ENCODE data around the gene FBXO36. TPM values are rescaled to one million over a fixed set of nuclear protein-coding genes. Genes with fewer than 3 reads are reported as not detected.

The FBXO36 gene
- total and polyA plus RNA-seq, 10 donors, result 0.36 to 2.6 (median 1.0) TPM

GRCh38 chr2:229901819-229902218, 20.5 kb upstream of the FBXO36 start:
- TF ChIP-seq POLR2AphosphoS5 (IDR thresholded peaks at IDR 0.05) (no peak), CTCF (IDR thresholded peaks at IDR 0.05 in 8 of 11, conservative IDR thresholded peaks at IDR 0.05 in 3 of 11) (no peak), POLR2A (IDR thresholded peaks at IDR 0.05) (no peak)
- DNase-seq, result no peak
- Histone ChIP-seq H3K36me3 (peaks cover 0 to 81% (median 17%) of the 10 kb centered on the region in 6 donors), H3K4me3 (no peak overlapping the region), H3K4me1 (peaks cover 0 to 85% (median 39%) of the 10 kb centered on the region in 6 donors), H3K27ac (no peak overlapping the region), H3K27me3 (replicated peaks in 1 of 7) (no peaks in the 10 kb centered on the region), H3K9me3 (no peaks in the 10 kb centered on the region)
- WGBS, 5 donors, result 68 to 85% (median 71%) methylated on average over 3 of the region's 3 CpGs
- intact Hi-C loops (cut with DNase I; ENCODE audit: low total_unique reads), result loop anchor here (10.0 kb wide), 1 partner anchor 57 kb away; no protein-coding TSS in a partner anchor

- WGBS, 5 donors, result 85 to 94% (median 90%) methylated on average over 3 of the region's 3 CpGs
- intact Hi-C loops (cut with DNase I; ENCODE audit: low total_unique reads), result loop anchor here (10.0 kb wide), 1 partner anchor 58 kb away; no protein-coding TSS in a partner anchor
- Histone ChIP-seq H3K36me3 (peaks cover 0 to 86% (median 16%) of the 10 kb centered on the region in 6 donors), H3K27me3 (replicated peaks in 1 of 7) (no peaks in the 10 kb centered on the region), H3K9me3 (no peaks in the 10 kb centered on the region), H3K4me3 (no peak overlapping the region), H3K27ac (no peak overlapping the region), H3K4me1 (peaks cover 0 to 85% (median 29%) of the 10 kb centered on the region in 6 donors)
- DNase-seq, result no peak
- no peak for TF ChIP-seq POLR2AphosphoS5 (IDR thresholded peaks at IDR 0.05)
- no peak for TF ChIP-seq CTCF (IDR thresholded peaks at IDR 0.05 in 8 of 11, conservative IDR thresholded peaks at IDR 0.05 in 3 of 11)
- no peak for TF ChIP-seq POLR2A (IDR thresholded peaks at IDR 0.05)
Observed at GRCh38 chr2:229903037-229903436, 19.3 kb upstream of the FBXO36 start.

GRCh38 chr2:229905601-229906000, 16.7 kb upstream of the FBXO36 start:
- H3K9me3 ChIP-seq, result no peaks in the 10 kb centered on the region
- no peak overlapping the region for H3K27ac ChIP-seq
- DNase-seq, result no peak
- no peaks in the 10 kb centered on the region for H3K27me3 ChIP-seq (replicated peaks in 1 of 7)
- peaks cover 0 to 87% (median 25%) of the 10 kb centered on the region in 6 donors for H3K36me3 ChIP-seq
- TF ChIP-seq CTCF (IDR thresholded peaks at IDR 0.05 in 8 of 11, conservative IDR thresholded peaks at IDR 0.05 in 3 of 11), result no peak
- no peak for TF ChIP-seq POLR2AphosphoS5 (IDR thresholded peaks at IDR 0.05)
- TF ChIP-seq POLR2A (IDR thresholded peaks at IDR 0.05), result no peak
- intact Hi-C loops (cut with DNase I; ENCODE audit: low total_unique reads), result loop anchor here (10.0 kb wide), 1 partner anchor 61 kb away; no protein-coding TSS in a partner anchor
- no peak overlapping the region for H3K4me3 ChIP-seq
- WGBS, 5 donors, result 87 to 93% (median 92%) methylated on average over 2 of the region's 2 CpGs
- peaks cover 8 to 82% (median 30%) of the 10 kb centered on the region in 6 donors for H3K4me1 ChIP-seq

GRCh38 chr2:229909090-229909489, 13.2 kb upstream of the FBXO36 start:
- no peaks in the 10 kb centered on the region for H3K9me3 ChIP-seq
- TF ChIP-seq POLR2AphosphoS5 (IDR thresholded peaks at IDR 0.05) (no peak), POLR2A (IDR thresholded peaks at IDR 0.05) (no peak), CTCF (IDR thresholded peaks at IDR 0.05 in 8 of 11, conservative IDR thresholded peaks at IDR 0.05 in 3 of 11) (no peak)
- no peaks in the 10 kb centered on the region for H3K27me3 ChIP-seq (replicated peaks in 1 of 7)
- H3K4me3 ChIP-seq, result no peak overlapping the region
- intact Hi-C loops (cut with DNase I; ENCODE audit: low total_unique reads), result loop anchor here (10.0 kb wide), 1 partner anchor 64 kb away; no protein-coding TSS in a partner anchor
- H3K36me3 ChIP-seq, result peaks cover 0 to 53% (median 16%) of the 10 kb centered on the region in 6 donors
- H3K27ac ChIP-seq, result no peak overlapping the region
- peaks cover 26 to 90% (median 52%) of the 10 kb centered on the region in 6 donors for H3K4me1 ChIP-seq
- WGBS, 5 donors, result 78 to 89% (median 84%) methylated on average over 2 of the region's 2 CpGs
- no peak for DNase-seq

Data from spleen (tissue), 11 donors.